Measurements from ENCODE around the gene CALU.

CALU gene

GRCh38 chr7:128739048-128739962 is at the start of gene CALU:
Gene CALU (plus strand): TSS chr7:128739359. CDS start chr7:128748584, 9,225 bp downstream.
- Mint-ChIP-seq H3K27ac (peak within 1 kb of the TSS; percentile 87), H3K9me3 (peaks cover 2% of the 10 kb centered on the region), H3K36me3 (peaks cover 2% of the 10 kb centered on the region), H3K4me3 (peak within 1 kb of the TSS; percentile 98), H3K27me3 (no peaks in the 10 kb centered on the region), H3K4me1 (peaks cover 27% of the 10 kb centered on the region)
- peak; percentile 90 for ATAC-seq (ENCODE audit: low read depth)
- peak; percentile 84 to 85 for DNase-seq (ENCODE audit: low spot score in 2 of 2)

- H3K4me1 Mint-ChIP-seq, result no peaks in the 10 kb centered on the region
- H3K27me3 Mint-ChIP-seq, result no peaks in the 10 kb centered on the region
- DNase-seq (ENCODE audit: low spot score in 2 of 2) (no peak), ATAC-seq (ENCODE audit: low read depth) (no peak)
- no peak overlapping the region for H3K27ac Mint-ChIP-seq
- no peaks in the 10 kb centered on the region for H3K36me3 Mint-ChIP-seq
- no peaks in the 10 kb centered on the region for H3K9me3 Mint-ChIP-seq
- no peak overlapping the region for H3K4me3 Mint-ChIP-seq
Measured at GRCh38 chr7:128691227-128691626, 47.9 kb upstream of the CALU start.

GRCh38 chr7:128692623-128693270 is 46.4 kb upstream of the CALU start:
- H3K4me1 Mint-ChIP-seq, result peaks cover 4% of the 10 kb centered on the region
- no peak overlapping the region for H3K27ac Mint-ChIP-seq
- no peak overlapping the region for H3K4me3 Mint-ChIP-seq
- no peaks in the 10 kb centered on the region for H3K36me3 Mint-ChIP-seq
- no peaks in the 10 kb centered on the region for H3K9me3 Mint-ChIP-seq
- H3K27me3 Mint-ChIP-seq, result peaks cover 3% of the 10 kb centered on the region
- ATAC-seq (ENCODE audit: low read depth) (no peak), DNase-seq (ENCODE audit: low spot score in 2 of 2) (no peak)

- peaks cover 8% of the 10 kb centered on the region for H3K27me3 Mint-ChIP-seq
- no peak overlapping the region for H3K4me3 Mint-ChIP-seq
- H3K9me3 Mint-ChIP-seq, result no peaks in the 10 kb centered on the region
- DNase-seq (ENCODE audit: low spot score in 2 of 2) (no peak), ATAC-seq (ENCODE audit: low read depth) (no peak)
- H3K4me1 Mint-ChIP-seq, result peaks cover 8% of the 10 kb centered on the region
- H3K27ac Mint-ChIP-seq, result no peak overlapping the region
- H3K36me3 Mint-ChIP-seq, result no peaks in the 10 kb centered on the region
Measured at GRCh38 chr7:128693373-128694015, 45.7 kb upstream of the CALU start.

GRCh38 chr7:128694738-128695137 is 44.4 kb upstream of the CALU start:
- Mint-ChIP-seq H3K4me1 (peaks cover 8% of the 10 kb centered on the region), H3K36me3 (no peaks in the 10 kb centered on the region), H3K9me3 (no peaks in the 10 kb centered on the region), H3K27ac (no peak overlapping the region), H3K27me3 (peaks cover 10% of the 10 kb centered on the region), H3K4me3 (no peak overlapping the region)
- DNase-seq (ENCODE audit: low spot score in 2 of 2) (no peak), ATAC-seq (ENCODE audit: low read depth) (no peak)

- ATAC-seq (ENCODE audit: low read depth) (peak; percentile 95), DNase-seq (ENCODE audit: low spot score in 2 of 2) (peak; percentile 73 to 74)
- H3K27ac Mint-ChIP-seq, result peak overlapping the region; percentile 49
- H3K4me1 Mint-ChIP-seq, result peaks cover 8% of the 10 kb centered on the region
- no peaks in the 10 kb centered on the region for H3K36me3 Mint-ChIP-seq
- H3K4me3 Mint-ChIP-seq, result peak overlapping the region; percentile 89
- H3K27me3 Mint-ChIP-seq, result peaks cover 18% of the 10 kb centered on the region
- H3K9me3 Mint-ChIP-seq, result no peaks in the 10 kb centered on the region
Measured at GRCh38 chr7:128697302-128697905, 41.8 kb upstream of the CALU start.

- H3K4me1 Mint-ChIP-seq, result peaks cover 8% of the 10 kb centered on the region
- no peak overlapping the region for H3K4me3 Mint-ChIP-seq
- DNase-seq (ENCODE audit: low spot score in 2 of 2) (no peak), ATAC-seq (ENCODE audit: low read depth) (no peak)
- H3K27ac Mint-ChIP-seq, result no peak overlapping the region
- no peaks in the 10 kb centered on the region for H3K9me3 Mint-ChIP-seq
- peaks cover 18% of the 10 kb centered on the region for H3K27me3 Mint-ChIP-seq
- no peaks in the 10 kb centered on the region for H3K36me3 Mint-ChIP-seq
Measured at GRCh38 chr7:128699196-128699712, 39.9 kb upstream of the CALU start.

- Mint-ChIP-seq H3K9me3 (no peaks in the 10 kb centered on the region), H3K27ac (no peak overlapping the region), H3K36me3 (no peaks in the 10 kb centered on the region), H3K4me3 (no peak overlapping the region), H3K27me3 (peaks cover 18% of the 10 kb centered on the region), H3K4me1 (peaks cover 8% of the 10 kb centered on the region)
- DNase-seq (ENCODE audit: low spot score in 2 of 2) (no peak), ATAC-seq (ENCODE audit: low read depth) (no peak)
Measured at GRCh38 chr7:128699895-128700294, 39.3 kb upstream of the CALU start.

GRCh38 chr7:128701062-128701785 is 37.9 kb upstream of the CALU start:
- no peaks in the 10 kb centered on the region for H3K9me3 Mint-ChIP-seq
- no peaks in the 10 kb centered on the region for H3K36me3 Mint-ChIP-seq
- no peak overlapping the region for H3K4me3 Mint-ChIP-seq
- peaks cover 8% of the 10 kb centered on the region for H3K4me1 Mint-ChIP-seq
- ATAC-seq (ENCODE audit: low read depth) (no peak), DNase-seq (ENCODE audit: low spot score in 2 of 2) (no peak)
- peaks cover 20% of the 10 kb centered on the region for H3K27me3 Mint-ChIP-seq
- H3K27ac Mint-ChIP-seq, result no peak overlapping the region

GRCh38 chr7:128703609-128704241 is 35.4 kb upstream of the CALU start:
- H3K4me1 Mint-ChIP-seq, result no peaks in the 10 kb centered on the region
- H3K9me3 Mint-ChIP-seq, result no peaks in the 10 kb centered on the region
- H3K27me3 Mint-ChIP-seq, result peaks cover 14% of the 10 kb centered on the region
- no peak overlapping the region for H3K27ac Mint-ChIP-seq
- no peak for ATAC-seq (ENCODE audit: low read depth)
- H3K4me3 Mint-ChIP-seq, result no peak overlapping the region
- H3K36me3 Mint-ChIP-seq, result no peaks in the 10 kb centered on the region
- no peak for DNase-seq (ENCODE audit: low spot score in 2 of 2)

GRCh38 chr7:128705891-128706333 is 33.2 kb upstream of the CALU start:
- Mint-ChIP-seq H3K27ac (no peak overlapping the region), H3K4me3 (no peak overlapping the region), H3K4me1 (no peaks in the 10 kb centered on the region), H3K9me3 (no peaks in the 10 kb centered on the region), H3K36me3 (no peaks in the 10 kb centered on the region), H3K27me3 (peaks cover 8% of the 10 kb centered on the region)
- no peak for ATAC-seq (ENCODE audit: low read depth)
- no peak for DNase-seq (ENCODE audit: low spot score in 2 of 2)

- DNase-seq (ENCODE audit: low spot score in 2 of 2) (no peak), ATAC-seq (ENCODE audit: low read depth) (no peak)
- Mint-ChIP-seq H3K4me3 (no peak overlapping the region), H3K36me3 (no peaks in the 10 kb centered on the region), H3K4me1 (no peaks in the 10 kb centered on the region), H3K27me3 (peaks cover 5% of the 10 kb centered on the region), H3K9me3 (no peaks in the 10 kb centered on the region), H3K27ac (no peak overlapping the region)
Measured at GRCh38 chr7:128707752-128708151, 31.4 kb upstream of the CALU start.

GRCh38 chr7:128708235-128708634 is 30.9 kb upstream of the CALU start:
- Mint-ChIP-seq H3K4me1 (no peaks in the 10 kb centered on the region), H3K27ac (no peak overlapping the region), H3K9me3 (no peaks in the 10 kb centered on the region), H3K36me3 (no peaks in the 10 kb centered on the region), H3K27me3 (peaks cover 5% of the 10 kb centered on the region), H3K4me3 (no peak overlapping the region)
- ATAC-seq (ENCODE audit: low read depth) (no peak), DNase-seq (ENCODE audit: low spot score in 2 of 2) (no peak)

Data from memory B cell (primary cell).